RWPE1 (cell line): ENCODE measurements around the gene RASA1.

ENCODE experiments used
- CTCF ChIA-PET: fragments of 350-600 bp; sonication (Branson Sonifier 250); formaldehyde crosslinking; extraction: SDS; loops from one replicate; lab custom pipeline; 2021; lab: Yijun Ruan, JAX
- POLR2A ChIA-PET: fragments of 400-600 bp; formaldehyde crosslinking; extraction: SDS; loops from one replicate; lab custom pipeline; 2020; ENCODE audit warnings: antibody characterized with exemption; ENCODE audit not compliant: low non-redundant PET; lab: Yijun Ruan, JAX
- DNase-seq: peaks from one replicate; pipeline ENCODE4 v3.0.0; 2012; ENCODE audit warnings: low spot score
- H3K27ac ChIP-seq: fragments of 450-650 bp; 2 replicates; pipeline ENCODE4 v1.5.1; 2017
- CTCF ChIP-seq: fragments of 450-650 bp; conservative IDR thresholded peaks from 2 replicates; pipeline ENCODE4 v1.5.1; 2017; ENCODE audit warnings: low read depth, mild to moderate bottlenecking

RASA1 gene

GRCh38 chr5:87433945-87434344, 166.3 kb downstream of the RASA1 start:
- CTCF ChIA-PET, result no interaction called here
- no peak for DNase-seq

GRCh38 chr5:87434461-87434860, 166.8 kb downstream of the RASA1 start:
- POLR2A ChIA-PET, result no interaction called here
- no peak overlapping the region for H3K27ac ChIP-seq
- TF ChIP-seq CTCF, result no peak
- CTCF ChIA-PET, result no interaction called here
- DNase-seq, result no peak

More at GRCh38 chr5:87433945-87434344, 166.3 kb downstream of the RASA1 start:
- H3K27ac ChIP-seq, result no peak overlapping the region
- no peak for TF ChIP-seq CTCF
- POLR2A ChIA-PET, result no interaction called here

- POLR2A ChIA-PET, result no interaction called here
- CTCF ChIA-PET, result no interaction called here
- no peak overlapping the region for H3K27ac ChIP-seq
- DNase-seq, result no peak
- no peak for TF ChIP-seq CTCF
Observed at GRCh38 chr5:87435144-87435694, 167.5 kb downstream of the RASA1 start.

- DNase-seq, result no peak
- POLR2A ChIA-PET, result no interaction called here
- H3K27ac ChIP-seq, result no peak overlapping the region
- CTCF ChIA-PET, result interaction anchor here (0.6 kb wide), 1 partner anchor 978 kb away, joined by 3 read pairs; no protein-coding TSS in a partner anchor
- TF ChIP-seq CTCF, result no peak
Observed at GRCh38 chr5:87437724-87438123, 170.0 kb downstream of the RASA1 start.

- no peak for TF ChIP-seq CTCF
- no peak for DNase-seq
- no peak overlapping the region for H3K27ac ChIP-seq
- CTCF ChIA-PET, result interaction anchor here (0.6 kb wide), 1 partner anchor 978 kb away, joined by 3 read pairs; no protein-coding TSS in a partner anchor
- POLR2A ChIA-PET, result no interaction called here
Observed at GRCh38 chr5:87438231-87438630, 170.5 kb downstream of the RASA1 start.
